Liver (tissue), 3 donors: ENCODE measurements around the gene FBXO10.

Source experiments
- ATF3 ChIP-seq: IDR thresholded peaks from 2 replicates; pipeline ENCODE4 v1.6.1; 2016; ENCODE audit warnings: antibody characterized with exemption
- CTCF ChIP-seq: fragments of 150-350 bp; IDR thresholded peaks from 2 replicates; pipeline ENCODE4 v1.5.1; 2017; ENCODE audit warnings: improper control_type of control experiment, low read depth, low read length; ENCODE audit not compliant: missing input control
- EGR1 ChIP-seq, 2 donors: IDR thresholded peaks; 2 replicates each; pipeline ENCODE4 v1.6.1; 2016 to 2018; ENCODE audit warnings: antibody characterized with exemption in 2 of 2, low read depth in 2 of 2
- FOXA1 ChIP-seq: IDR thresholded peaks from 2 replicates; pipeline ENCODE4 v1.6.1; 2016; ENCODE audit warnings: antibody characterized with exemption
- JUND ChIP-seq, 2 donors: IDR thresholded peaks; 2 replicates each; pipeline ENCODE4 v1.6.1; 2016; ENCODE audit warnings: antibody characterized with exemption in 2 of 2
- MAX ChIP-seq: IDR thresholded peaks from 2 replicates; pipeline ENCODE4 v1.6.1; 2016; ENCODE audit warnings: antibody characterized with exemption
- REST ChIP-seq: IDR thresholded peaks from 2 replicates; pipeline ENCODE4 v1.6.1; 2016; ENCODE audit warnings: antibody characterized with exemption, mild to moderate bottlenecking
- TAF1 ChIP-seq: conservative IDR thresholded peaks from 2 replicates; pipeline ENCODE4 v1.6.1; 2016; ENCODE audit warnings: antibody characterized with exemption, mild to moderate bottlenecking
- YY1 ChIP-seq: IDR thresholded peaks from 2 replicates; pipeline ENCODE4 v1.6.1; 2016; ENCODE audit warnings: antibody characterized with exemption, mild to moderate bottlenecking
- donor health status: healthy.
- donor health status: healthy.

GRCh38 chr9:37539634-37540033 lies 36.5 kb downstream of the FBXO10 start:
- TF ChIP-seq CTCF = no peak
- TF ChIP-seq FOXA1 = no peak
- TF ChIP-seq JUND (IDR thresholded peaks at IDR 0.05) = no peak
- TF ChIP-seq ATF3 = no peak
- TF ChIP-seq MAX = no peak
- TF ChIP-seq EGR1 (IDR thresholded peaks at IDR 0.05; ENCODE audit: low read depth in 2 of 2) = no peak
- no peak for TF ChIP-seq REST
- TF ChIP-seq TAF1 = no peak
- no peak for TF ChIP-seq YY1
